Peyer's patch (tissue), 4 donors: Measurements from ENCODE around the gene WDR3.

ENCODE experiments used
- CTCF ChIP-seq, 6 experiments: fragments of 450-650 bp in 4 of 6; fragments of 200-600 bp in 2 of 6; sonication (generic) in 1 of 6; IDR thresholded peaks; one replicate each; pipeline ENCODE4 v1.5.1; 2017 to 2019; ENCODE audit warnings: antibody characterized with exemption in 6 of 6, mild to moderate bottlenecking in 3 of 6, moderate library complexity in 1 of 6
- POLR2A ChIP-seq, 2 donors: fragments of 450-650 bp; IDR thresholded peaks; one replicate each; pipeline ENCODE4 v1.5.1; 2017; ENCODE audit warnings: antibody characterized with exemption in 2 of 2, mild to moderate bottlenecking in 2 of 2, moderate library complexity in 2 of 2

GRCh38 chr1:117967881-117968280 is 38.3 kb downstream of the WDR3 start:
- TF ChIP-seq POLR2A (IDR thresholded peaks at IDR 0.05): no peak
- TF ChIP-seq CTCF (IDR thresholded peaks at IDR 0.05): no peak
